ENCODE measurements around the gene LRP5.
A peak's percentile ranks its signal among the peaks of the same experiment; 100 is the strongest.
"Not testable (repeated sequence)": the region's sequence is repeated elsewhere in the genome, so short reads cannot be mapped to it uniquely, and the experiment has no call there.

LRP5 gene

GRCh38 chr11:68442433-68442832 lies 130.0 kb downstream of the LRP5 start:
- ChIA-PET POLR2A (no interaction called here), CTCF (interaction anchor here (0.5 to 1.3 kb wide), 2 partner anchors 142 to 363 kb away, joined by 3 to 4 read pairs; no protein-coding TSS in a partner anchor)
- no peak overlapping the region for H3K4me3 ChIP-seq (ENCODE audit: control insufficient read depth in 1 of 7, extremely low read depth in 1 of 7, insufficient read depth in 4 of 7, low read depth in 2 of 7, low read length in 6 of 7)
- H3K4me1 ChIP-seq (ENCODE audit: control extremely low read depth in 1 of 4, control insufficient read depth in 4 of 4, insufficient read depth in 4 of 4, low read length in 3 of 4) = peaks cover 0 to 8% (median 5%) of the 10 kb centered on the region in 4 experiments
- H3K27ac ChIP-seq (ENCODE audit: insufficient read depth in 1 of 2, low read depth in 1 of 2, low read length in 2 of 2, poor library complexity in 1 of 2, severe bottlenecking in 2 of 2) = no peak overlapping the region
- no peaks in the 10 kb centered on the region for H3K9me3 ChIP-seq (ENCODE audit: control extremely low read depth in 1 of 5, control insufficient read depth in 4 of 5, insufficient read depth in 2 of 5, low read depth in 1 of 5, low read length in 4 of 5)
- peaks cover 0 to 65% (median 46%) of the 10 kb centered on the region in 4 experiments for H3K36me3 ChIP-seq (ENCODE audit: control insufficient read depth in 4 of 4, insufficient read depth in 4 of 4, low read length in 3 of 4)
- DNase-seq = no peak
- 98% methylated on average over 10 of the region's 10 CpGs for WGBS (ENCODE audit: insufficient coverage)
- H3K27me3 ChIP-seq (replicated peaks in 2 of 5; ENCODE audit: control insufficient read depth in 4 of 5, insufficient read depth in 5 of 5, low read length in 4 of 5) = no peaks in the 10 kb centered on the region

- no peak overlapping the region for H3K27ac ChIP-seq (ENCODE audit: insufficient read depth in 1 of 2, low read depth in 1 of 2, low read length in 2 of 2, poor library complexity in 1 of 2, severe bottlenecking in 2 of 2)
- POLR2A ChIA-PET = no interaction called here
- DNase-seq = no peak
- H3K36me3 ChIP-seq (ENCODE audit: control insufficient read depth in 4 of 4, insufficient read depth in 4 of 4, low read length in 3 of 4) = peaks cover 4 to 59% (median 40%) of the 10 kb centered on the region in 4 experiments
- H3K27me3 ChIP-seq (replicated peaks in 2 of 5; ENCODE audit: control insufficient read depth in 4 of 5, insufficient read depth in 5 of 5, low read length in 4 of 5) = no peaks in the 10 kb centered on the region
- no peaks in the 10 kb centered on the region for H3K9me3 ChIP-seq (ENCODE audit: control extremely low read depth in 1 of 5, control insufficient read depth in 4 of 5, insufficient read depth in 2 of 5, low read depth in 1 of 5, low read length in 4 of 5)
- CTCF ChIA-PET = no interaction called here
- H3K4me1 ChIP-seq (ENCODE audit: control extremely low read depth in 1 of 4, control insufficient read depth in 4 of 4, insufficient read depth in 4 of 4, low read length in 3 of 4) = peaks cover 0 to 5% (median 2%) of the 10 kb centered on the region in 4 experiments
- H3K4me3 ChIP-seq (ENCODE audit: control insufficient read depth in 1 of 7, extremely low read depth in 1 of 7, insufficient read depth in 4 of 7, low read depth in 2 of 7, low read length in 6 of 7) = no peak overlapping the region
- WGBS (ENCODE audit: insufficient coverage) = 100% methylated on average over 5 of the region's 6 CpGs
Observed at GRCh38 chr11:68444566-68444965, 132.2 kb downstream of the LRP5 start.

GRCh38 chr11:68445531-68446035 lies 133.2 kb downstream of the LRP5 start:
- peaks cover 4 to 55% (median 36%) of the 10 kb centered on the region in 4 experiments for H3K36me3 ChIP-seq (ENCODE audit: control insufficient read depth in 4 of 4, insufficient read depth in 4 of 4, low read length in 3 of 4)
- WGBS (ENCODE audit: insufficient coverage) = 98% methylated on average over 11 of the region's 11 CpGs
- CTCF ChIA-PET = no interaction called here

GRCh38 chr11:68446046-68446725 lies 133.8 kb downstream of the LRP5 start:
- no peak overlapping the region for H3K4me3 ChIP-seq (ENCODE audit: control insufficient read depth in 1 of 7, extremely low read depth in 1 of 7, insufficient read depth in 4 of 7, low read depth in 2 of 7, low read length in 6 of 7)
- DNase-seq = no peak
- peaks cover 0 to 5% (median 2%) of the 10 kb centered on the region in 4 experiments for H3K4me1 ChIP-seq (ENCODE audit: control extremely low read depth in 1 of 4, control insufficient read depth in 4 of 4, insufficient read depth in 4 of 4, low read length in 3 of 4)
- no peak overlapping the region for H3K27ac ChIP-seq (ENCODE audit: insufficient read depth in 1 of 2, low read depth in 1 of 2, low read length in 2 of 2, poor library complexity in 1 of 2, severe bottlenecking in 2 of 2)
- H3K27me3 ChIP-seq (replicated peaks in 2 of 5; ENCODE audit: control insufficient read depth in 4 of 5, insufficient read depth in 5 of 5, low read length in 4 of 5) = no peaks in the 10 kb centered on the region
- H3K36me3 ChIP-seq (ENCODE audit: control insufficient read depth in 4 of 4, insufficient read depth in 4 of 4, low read length in 3 of 4) = peaks cover 4 to 51% (median 35%) of the 10 kb centered on the region in 4 experiments
- ChIA-PET POLR2A (no interaction called here), CTCF (interaction anchor here (0.9 to 1.0 kb wide), 4 partner anchors 11 to 104 kb away, joined by 3 to 6 read pairs (median 4); no protein-coding TSS in a partner anchor)
- H3K9me3 ChIP-seq (ENCODE audit: control extremely low read depth in 1 of 5, control insufficient read depth in 4 of 5, insufficient read depth in 2 of 5, low read depth in 1 of 5, low read length in 4 of 5) = no peaks in the 10 kb centered on the region
- WGBS (ENCODE audit: insufficient coverage) = 90% methylated on average over 11 of the region's 18 CpGs

More at GRCh38 chr11:68445531-68446035, 133.2 kb downstream of the LRP5 start:
- POLR2A ChIA-PET = no interaction called here
- H3K4me1 ChIP-seq (ENCODE audit: control extremely low read depth in 1 of 4, control insufficient read depth in 4 of 4, insufficient read depth in 4 of 4, low read length in 3 of 4) = peaks cover 0 to 5% (median 2%) of the 10 kb centered on the region in 4 experiments
- DNase-seq = no peak
- H3K4me3 ChIP-seq (ENCODE audit: control insufficient read depth in 1 of 7, extremely low read depth in 1 of 7, insufficient read depth in 4 of 7, low read depth in 2 of 7, low read length in 6 of 7) = no peak overlapping the region
- no peaks in the 10 kb centered on the region for H3K9me3 ChIP-seq (ENCODE audit: control extremely low read depth in 1 of 5, control insufficient read depth in 4 of 5, insufficient read depth in 2 of 5, low read depth in 1 of 5, low read length in 4 of 5)
- no peak overlapping the region for H3K27ac ChIP-seq (ENCODE audit: insufficient read depth in 1 of 2, low read depth in 1 of 2, low read length in 2 of 2, poor library complexity in 1 of 2, severe bottlenecking in 2 of 2)
- no peaks in the 10 kb centered on the region for H3K27me3 ChIP-seq (replicated peaks in 2 of 5; ENCODE audit: control insufficient read depth in 4 of 5, insufficient read depth in 5 of 5, low read length in 4 of 5)

GRCh38 chr11:68447015-68447801 lies 134.8 kb downstream of the LRP5 start:
- DNase-seq = peak; percentile 60 to 82 (median 74)
- H3K27ac ChIP-seq (ENCODE audit: insufficient read depth in 1 of 2, low read depth in 1 of 2, low read length in 2 of 2, poor library complexity in 1 of 2, severe bottlenecking in 2 of 2) = no peak overlapping the region
- ChIA-PET CTCF (interaction anchor here (0.9 to 1.0 kb wide), 5 partner anchors 10 to 103 kb away, joined by 3 to 6 read pairs (median 3); no protein-coding TSS in a partner anchor), POLR2A (no interaction called here)
- peaks cover 4 to 41% (median 28%) of the 10 kb centered on the region in 4 experiments for H3K36me3 ChIP-seq (ENCODE audit: control insufficient read depth in 4 of 4, insufficient read depth in 4 of 4, low read length in 3 of 4)
- no peak overlapping the region for H3K4me3 ChIP-seq (ENCODE audit: control insufficient read depth in 1 of 7, extremely low read depth in 1 of 7, insufficient read depth in 4 of 7, low read depth in 2 of 7, low read length in 6 of 7)
- no peaks in the 10 kb centered on the region for H3K27me3 ChIP-seq (replicated peaks in 2 of 5; ENCODE audit: control insufficient read depth in 4 of 5, insufficient read depth in 5 of 5, low read length in 4 of 5)
- WGBS (ENCODE audit: insufficient coverage) = 55% methylated on average over 22 of the region's 25 CpGs
- peaks cover 0 to 3% (median under 1%) of the 10 kb centered on the region in 4 experiments for H3K4me1 ChIP-seq (ENCODE audit: control extremely low read depth in 1 of 4, control insufficient read depth in 4 of 4, insufficient read depth in 4 of 4, low read length in 3 of 4)
- no peaks in the 10 kb centered on the region for H3K9me3 ChIP-seq (ENCODE audit: control extremely low read depth in 1 of 5, control insufficient read depth in 4 of 5, insufficient read depth in 2 of 5, low read depth in 1 of 5, low read length in 4 of 5)

GRCh38 chr11:68447914-68448313 lies 135.5 kb downstream of the LRP5 start:
- peaks cover 4 to 34% (median 23%) of the 10 kb centered on the region in 4 experiments for H3K36me3 ChIP-seq (ENCODE audit: control insufficient read depth in 4 of 4, insufficient read depth in 4 of 4, low read length in 3 of 4)
- H3K27ac ChIP-seq (ENCODE audit: insufficient read depth in 1 of 2, low read depth in 1 of 2, low read length in 2 of 2, poor library complexity in 1 of 2, severe bottlenecking in 2 of 2); POLR2A ChIA-PET; H3K4me1 ChIP-seq (ENCODE audit: control extremely low read depth in 1 of 4, control insufficient read depth in 4 of 4, insufficient read depth in 4 of 4, low read length in 3 of 4); H3K27me3 ChIP-seq (replicated peaks in 2 of 5; ENCODE audit: control insufficient read depth in 4 of 5, insufficient read depth in 5 of 5, low read length in 4 of 5); H3K9me3 ChIP-seq (ENCODE audit: control extremely low read depth in 1 of 5, control insufficient read depth in 4 of 5, insufficient read depth in 2 of 5, low read depth in 1 of 5, low read length in 4 of 5); DNase-seq; H3K4me3 ChIP-seq (ENCODE audit: control insufficient read depth in 1 of 7, extremely low read depth in 1 of 7, insufficient read depth in 4 of 7, low read depth in 2 of 7, low read length in 6 of 7): not testable (repeated sequence)
- WGBS (ENCODE audit: insufficient coverage) = 80% methylated on average over 4 of the region's 6 CpGs
- CTCF ChIA-PET = interaction anchor here (1.0 kb wide), 2 partner anchors 18 to 191 kb away, joined by 3 read pairs; no protein-coding TSS in a partner anchor
